ENCODE results near the gene SPDYE8.
"Not testable (repeated sequence)": the region's sequence is repeated elsewhere in the genome, so short reads cannot be mapped to it uniquely, and the experiment has no call there.

SPDYE8 gene

GRCh38 chr7:73029666-73030065 lies at the start of gene SPDYE8:
SPDYE8 (minus strand) TSS chr7:73029766; CDS start chr7:73027966, 1,800 bp downstream.
- not testable (repeated sequence) for DNase-seq

- DNase-seq: not testable (repeated sequence)
These were observed 28.2 kb upstream of the SPDYE8 start, which contains the start of gene SPDYE11 for GRCh38 chr7:73057811-73058210. SPDYE11 (minus strand) TSS chr7:73057911; CDS start chr7:73056111, 1,800 bp downstream.

- DNase-seq: not testable (repeated sequence)
These were observed 23.1 kb downstream of the SPDYE8 start for GRCh38 chr7:73006491-73006890.

GRCh38 chr7:73005693-73006447 lies 23.7 kb downstream of the SPDYE8 start:
- not testable (repeated sequence) for DNase-seq

- DNase-seq: not testable (repeated sequence)
These were observed 24.2 kb downstream of the SPDYE8 start for GRCh38 chr7:73005356-73005692.

- DNase-seq: not testable (repeated sequence)
These were observed 31.6 kb downstream of the SPDYE8 start for GRCh38 chr7:72997887-72998468.

GRCh38 chr7:72997447-72997846 lies 32.1 kb downstream of the SPDYE8 start:
- not testable (repeated sequence) for DNase-seq

GRCh38 chr7:72995484-72995883 lies 34.1 kb downstream of the SPDYE8 start:
- DNase-seq: not testable (repeated sequence)

- DNase-seq: not testable (repeated sequence)
These were observed 39.2 kb downstream of the SPDYE8 start for GRCh38 chr7:72990146-72990913.

GRCh38 chr7:72982084-72982483 lies 47.5 kb downstream of the SPDYE8 start:
- DNase-seq: not testable (repeated sequence)

- DNase-seq: not testable (repeated sequence)
These were observed 49.2 kb downstream of the SPDYE8 start for GRCh38 chr7:72980382-72980781.

GRCh38 chr7:72976434-72976833 lies 53.1 kb downstream of the SPDYE8 start:
- DNase-seq: not testable (repeated sequence)

- not testable (repeated sequence) for DNase-seq
These were observed 53.8 kb downstream of the SPDYE8 start for GRCh38 chr7:72975656-72976286.

- not testable (repeated sequence) for DNase-seq
These were observed 54.8 kb downstream of the SPDYE8 start for GRCh38 chr7:72974781-72975180.

- not testable (repeated sequence) for DNase-seq
These were observed 58.1 kb downstream of the SPDYE8 start for GRCh38 chr7:72971505-72971904.

All from NCI-H1105 treated with DMSO at 0.1 percent for 48 hours (cell line).